Measurements from ENCODE around the gene CKM. TPM values are rescaled to one million over a fixed set of nuclear protein-coding genes. Genes with fewer than 3 reads are reported as not detected.

CKM gene
- total and polyA plus RNA-seq, 8 donors = 4.1 to 58.5 (median 10.9) TPM; not detected in 2

DNA sequence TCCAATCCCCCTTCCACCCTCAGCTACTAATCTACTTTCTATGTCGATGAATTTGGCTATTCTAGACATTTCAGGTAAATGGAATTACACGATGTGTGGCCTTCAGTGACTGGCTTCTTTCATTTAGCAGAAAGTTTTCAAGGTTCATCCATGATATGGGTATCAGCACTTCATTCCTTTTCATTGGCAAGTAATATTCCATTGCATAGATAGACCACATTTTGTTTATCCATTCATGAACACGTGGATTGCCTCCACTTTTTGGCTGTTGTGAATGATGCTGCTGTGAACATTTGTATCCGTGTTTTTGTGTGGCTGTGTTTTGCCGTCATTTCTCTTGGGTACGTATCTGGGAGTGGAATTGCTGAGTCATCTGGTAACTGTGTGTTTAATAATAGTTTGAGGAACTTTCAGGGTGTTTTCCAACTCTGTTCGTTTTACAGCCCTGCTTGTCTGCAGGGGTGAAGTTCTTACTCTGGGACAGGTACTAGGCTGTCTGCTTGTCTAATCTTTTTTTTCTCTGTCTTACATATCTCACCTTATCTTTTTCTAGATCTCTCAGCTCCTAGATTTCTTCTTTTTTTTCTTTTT lies 39.1 kb downstream of the CKM start:
- H3K27ac ChIP-seq = no peak overlapping the region
- no peak for DNase-seq
- no peak overlapping the region for H3K4me3 ChIP-seq
- no peaks in the 10 kb centered on the region for H3K4me1 ChIP-seq
- 70 to 94% (median 79%) methylated on average over 7 of the region's 7 CpGs for WGBS, 5 donors
- H3K9me3 ChIP-seq = no peaks in the 10 kb centered on the region
- no peak for TF ChIP-seq POLR2A (IDR thresholded peaks at IDR 0.05)
- TF ChIP-seq, protein P1, sequence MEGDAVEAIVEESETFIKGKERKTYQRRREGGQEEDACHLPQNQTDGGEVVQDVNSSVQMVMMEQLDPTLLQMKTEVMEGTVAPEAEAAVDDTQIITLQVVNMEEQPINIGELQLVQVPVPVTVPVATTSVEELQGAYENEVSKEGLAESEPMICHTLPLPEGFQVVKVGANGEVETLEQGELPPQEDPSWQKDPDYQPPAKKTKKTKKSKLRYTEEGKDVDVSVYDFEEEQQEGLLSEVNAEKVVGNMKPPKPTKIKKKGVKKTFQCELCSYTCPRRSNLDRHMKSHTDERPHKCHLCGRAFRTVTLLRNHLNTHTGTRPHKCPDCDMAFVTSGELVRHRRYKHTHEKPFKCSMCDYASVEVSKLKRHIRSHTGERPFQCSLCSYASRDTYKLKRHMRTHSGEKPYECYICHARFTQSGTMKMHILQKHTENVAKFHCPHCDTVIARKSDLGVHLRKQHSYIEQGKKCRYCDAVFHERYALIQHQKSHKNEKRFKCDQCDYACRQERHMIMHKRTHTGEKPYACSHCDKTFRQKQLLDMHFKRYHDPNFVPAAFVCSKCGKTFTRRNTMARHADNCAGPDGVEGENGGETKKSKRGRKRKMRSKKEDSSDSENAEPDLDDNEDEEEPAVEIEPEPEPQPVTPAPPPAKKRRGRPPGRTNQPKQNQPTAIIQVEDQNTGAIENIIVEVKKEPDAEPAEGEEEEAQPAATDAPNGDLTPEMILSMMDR (IDR thresholded peaks at IDR 0.05) = no peak
- intact Hi-C loops (cut with DNase I; ENCODE audit: low total_unique reads) = no loop called here
- no peaks in the 10 kb centered on the region for H3K27me3 ChIP-seq
- H3K36me3 ChIP-seq = peaks cover 20 to 100% (median 79%) of the 10 kb centered on the region in 4 donors

DNA sequence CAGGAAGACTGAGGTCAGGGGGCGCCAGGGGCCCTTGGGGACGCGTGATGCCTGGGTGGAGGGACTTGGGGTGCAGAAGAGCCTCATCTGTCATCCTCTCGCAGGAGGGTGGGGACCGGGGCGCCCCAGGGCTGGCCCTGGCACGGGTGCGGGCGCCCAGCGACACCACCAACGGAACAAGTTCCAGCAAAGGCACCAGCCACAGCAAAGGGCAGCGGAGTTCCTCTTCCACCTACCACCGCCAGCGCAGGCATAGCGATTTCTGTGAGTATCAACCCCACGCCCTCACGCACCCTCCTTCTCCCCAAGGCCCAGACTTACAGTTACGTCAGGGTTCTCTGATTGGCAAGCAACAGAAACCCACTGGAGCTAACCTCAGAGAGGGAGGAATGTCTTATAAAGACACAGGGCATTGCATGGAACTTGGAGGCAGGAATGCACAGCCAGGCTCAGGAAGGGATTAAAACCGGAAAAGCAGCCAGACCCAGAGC lies 42.2 kb downstream of the CKM start:
- no peaks in the 10 kb centered on the region for H3K9me3 ChIP-seq
- H3K27me3 ChIP-seq = no peaks in the 10 kb centered on the region
- 86 to 97% (median 93%) methylated on average over 11 to 19 of the region's 19 CpGs for WGBS, 5 donors
- no peak overlapping the region for H3K4me3 ChIP-seq
- peaks cover 26 to 97% (median 83%) of the 10 kb centered on the region in 4 donors for H3K36me3 ChIP-seq
- no peak overlapping the region for H3K27ac ChIP-seq
- intact Hi-C loops (cut with DNase I; ENCODE audit: low total_unique reads) = no loop called here
- no peak for DNase-seq
- TF ChIP-seq POLR2AphosphoS5 (IDR thresholded peaks at IDR 0.05) (no peak), POLR2A (IDR thresholded peaks at IDR 0.05) (no peak), EP300 (IDR thresholded peaks at IDR 0.05) (no peak)
- TF ChIP-seq, protein P1 (IDR thresholded peaks at IDR 0.05) = no peak
- no peaks in the 10 kb centered on the region for H3K4me1 ChIP-seq

DNA sequence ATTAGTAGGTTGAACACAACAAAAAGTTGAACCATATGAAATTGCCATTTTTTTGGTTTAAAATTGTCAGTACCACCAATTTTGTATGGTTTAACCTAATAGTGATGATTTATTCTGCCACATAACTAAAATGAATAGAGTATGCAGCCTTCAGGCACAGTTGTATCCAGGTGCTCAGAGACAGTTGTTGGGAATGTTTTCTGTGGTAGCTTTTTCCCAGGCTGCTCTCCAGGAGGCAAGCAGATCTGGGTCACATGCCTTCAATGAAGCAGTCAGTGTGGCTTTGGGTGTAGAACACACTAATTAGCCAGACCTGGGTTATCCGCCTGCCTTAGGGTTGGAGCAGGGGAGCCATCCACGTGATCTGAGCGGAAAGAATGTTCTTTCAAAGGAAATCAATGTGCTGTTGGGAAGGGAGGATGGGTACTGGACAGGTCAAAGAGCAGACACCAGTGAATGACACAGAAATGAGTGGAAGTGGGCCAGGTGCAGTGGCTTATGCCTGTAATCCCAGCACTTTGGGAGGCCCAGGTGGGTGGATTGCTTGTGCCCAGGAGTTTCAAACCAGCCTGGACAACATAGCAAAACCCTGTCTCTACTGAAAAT lies 43.0 kb downstream of the CKM start:
- H3K9me3 ChIP-seq = no peaks in the 10 kb centered on the region
- DNase-seq = no peak
- H3K27ac ChIP-seq = no peak overlapping the region
- H3K4me1 ChIP-seq = no peaks in the 10 kb centered on the region
- H3K36me3 ChIP-seq = peaks cover 26 to 97% (median 87%) of the 10 kb centered on the region in 4 donors
- H3K4me3 ChIP-seq = no peak overlapping the region
- TF ChIP-seq EP300 (IDR thresholded peaks at IDR 0.05) (no peak), POLR2AphosphoS5 (IDR thresholded peaks at IDR 0.05) (no peak), POLR2A (IDR thresholded peaks at IDR 0.05) (no peak)
- TF ChIP-seq, protein P1 (IDR thresholded peaks at IDR 0.05) = no peak
- H3K27me3 ChIP-seq = no peaks in the 10 kb centered on the region
- 87 to 95% (median 93%) methylated on average over 3 of the region's 3 CpGs for WGBS, 5 donors
- intact Hi-C loops (cut with DNase I; ENCODE audit: low total_unique reads) = no loop called here

DNA sequence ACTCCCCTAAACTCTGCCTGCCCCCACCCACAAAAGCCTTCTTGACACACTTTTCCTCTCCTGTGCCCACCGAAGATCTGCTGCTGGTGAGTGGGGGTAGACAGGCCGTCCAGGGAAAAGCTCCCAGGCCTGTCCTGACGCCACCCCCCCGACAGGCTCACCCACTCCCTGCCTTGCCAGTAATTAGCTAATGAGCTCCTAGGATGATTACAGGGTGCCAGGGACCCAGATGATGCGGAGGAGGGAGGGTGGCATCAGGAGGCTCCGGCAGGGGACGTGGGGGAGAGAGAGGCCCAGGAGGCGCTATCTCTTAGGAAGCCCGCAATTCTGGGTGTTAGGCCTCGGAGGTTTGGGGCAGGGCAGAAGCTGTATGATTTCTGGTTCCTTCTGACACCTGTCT lies 44.6 kb downstream of the CKM start:
- no peaks in the 10 kb centered on the region for H3K4me1 ChIP-seq
- DNase-seq = no peak
- no peak overlapping the region for H3K27ac ChIP-seq
- no peaks in the 10 kb centered on the region for H3K27me3 ChIP-seq
- no peaks in the 10 kb centered on the region for H3K9me3 ChIP-seq
- H3K4me3 ChIP-seq = no peak overlapping the region
- intact Hi-C loops (cut with DNase I; ENCODE audit: low total_unique reads) = no loop called here
- TF ChIP-seq EP300 (IDR thresholded peaks at IDR 0.05) (no peak), POLR2AphosphoS5 (IDR thresholded peaks at IDR 0.05) (no peak), POLR2A (IDR thresholded peaks at IDR 0.05) (no peak)
- TF ChIP-seq, protein P1 (IDR thresholded peaks at IDR 0.05) = no peak
- 89 to 97% (median 93%) methylated on average over 10 of the region's 10 CpGs for WGBS, 5 donors
- H3K36me3 ChIP-seq = peaks cover 26 to 97% (median 95%) of the 10 kb centered on the region in 4 donors
